HG03060 (cell line): Measurements from ENCODE around the gene ZNRF2.

Experiments
- ATAC-seq: cut with Tn5 transposase; IDR thresholded peaks from one replicate; pipeline ENCODE4 v1.9.1; 2021; ENCODE audit warnings: low read depth, moderate number of reproducible peaks; ENCODE audit not compliant: unreplicated experiment

The ZNRF2 gene

GRCh38 chr7:30390736-30391636, 106.6 kb downstream of the ZNRF2 start:
- ATAC-seq = no peak

DNA sequence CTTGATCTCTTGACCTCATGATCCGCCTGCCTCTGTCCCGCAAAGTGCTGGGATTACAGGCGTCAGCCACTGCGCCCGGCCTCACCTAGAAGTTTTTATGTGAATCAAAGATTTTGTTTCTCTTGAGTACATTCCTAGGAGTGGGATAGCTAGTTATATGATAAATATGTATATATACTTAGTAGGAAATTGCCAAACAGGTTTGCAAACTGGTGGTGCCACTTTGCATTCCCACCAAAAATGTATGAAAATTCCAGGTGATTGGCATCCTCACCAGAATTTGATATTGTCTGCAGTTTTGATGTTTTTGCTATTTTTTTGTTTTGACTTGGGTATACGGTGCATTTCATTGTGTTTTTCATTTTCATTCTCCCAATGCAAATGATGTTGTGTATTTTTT, 107.4 kb downstream of the ZNRF2 start:
- ATAC-seq = no peak

DNA sequence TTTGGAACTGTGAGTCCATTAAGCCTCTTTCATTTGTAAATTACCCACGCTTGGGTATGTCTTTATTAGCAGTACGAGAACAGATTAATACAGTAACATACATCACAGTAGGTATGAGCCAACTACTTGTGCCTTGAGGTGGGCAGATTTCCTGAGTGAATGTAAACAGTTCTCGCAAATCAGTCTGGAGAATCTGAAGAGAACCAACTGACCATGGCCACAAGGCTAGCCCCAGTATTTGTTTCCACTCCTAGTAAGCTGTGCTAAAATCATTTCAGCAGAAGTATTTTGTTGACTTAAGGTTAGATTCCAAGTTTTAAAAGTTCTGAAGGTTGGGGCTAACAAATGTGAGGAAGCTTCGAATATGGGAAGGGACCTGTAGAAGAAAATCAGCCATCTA, 111.3 kb downstream of the ZNRF2 start:
- ATAC-seq = no peak

- ATAC-seq = no peak
Measured at GRCh38 chr7:30396389-30396788, 112.0 kb downstream of the ZNRF2 start.

GRCh38 chr7:30403477-30403876, 119.1 kb downstream of the ZNRF2 start:
- no peak for ATAC-seq

- ATAC-seq = no peak
Measured at GRCh38 chr7:30405179-30405578, 120.8 kb downstream of the ZNRF2 start.

DNA sequence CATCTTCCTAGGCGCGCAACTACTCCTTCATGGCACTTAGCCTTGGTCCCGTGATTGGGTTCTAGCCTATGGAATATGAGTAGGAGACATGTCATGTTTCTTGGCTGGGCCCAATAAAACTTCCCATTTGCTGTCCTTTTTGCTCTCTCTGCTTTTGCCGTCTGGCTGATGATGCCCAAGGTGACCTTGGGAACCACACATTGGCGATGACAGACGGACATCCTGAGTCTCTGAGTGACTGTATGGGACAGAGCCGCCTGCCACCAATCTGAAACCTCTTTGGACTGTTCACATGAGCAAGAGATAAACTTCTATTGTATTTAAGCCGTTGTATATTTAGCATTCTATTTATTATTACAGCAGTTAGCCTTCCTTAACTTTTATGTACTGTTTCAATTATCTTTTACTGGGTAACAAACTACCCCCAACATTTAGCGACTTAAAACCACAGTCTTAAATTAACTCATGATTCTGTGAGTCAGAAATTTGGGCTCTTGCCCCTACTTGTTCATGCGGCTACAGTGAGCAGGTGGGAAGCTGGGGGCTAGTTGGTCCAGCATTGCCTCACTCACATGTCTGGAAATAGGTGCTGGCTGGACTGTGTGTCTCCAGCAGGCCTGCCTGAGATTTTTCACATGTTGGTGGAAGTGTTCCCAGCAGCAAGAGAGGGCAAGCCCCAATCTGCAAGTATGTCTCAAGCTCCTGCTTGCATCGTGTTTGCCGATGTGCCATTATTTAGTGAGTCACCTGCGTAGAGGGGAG, 122.4 kb downstream of the ZNRF2 start:
- no peak for ATAC-seq

- ATAC-seq = no peak
Measured at GRCh38 chr7:30411173-30411572, 126.8 kb downstream of the ZNRF2 start.

GRCh38 chr7:30411897-30412296, 127.5 kb downstream of the ZNRF2 start:
- no peak for ATAC-seq

- ATAC-seq = no peak
Measured at GRCh38 chr7:30412782-30413504, 128.5 kb downstream of the ZNRF2 start.

DNA sequence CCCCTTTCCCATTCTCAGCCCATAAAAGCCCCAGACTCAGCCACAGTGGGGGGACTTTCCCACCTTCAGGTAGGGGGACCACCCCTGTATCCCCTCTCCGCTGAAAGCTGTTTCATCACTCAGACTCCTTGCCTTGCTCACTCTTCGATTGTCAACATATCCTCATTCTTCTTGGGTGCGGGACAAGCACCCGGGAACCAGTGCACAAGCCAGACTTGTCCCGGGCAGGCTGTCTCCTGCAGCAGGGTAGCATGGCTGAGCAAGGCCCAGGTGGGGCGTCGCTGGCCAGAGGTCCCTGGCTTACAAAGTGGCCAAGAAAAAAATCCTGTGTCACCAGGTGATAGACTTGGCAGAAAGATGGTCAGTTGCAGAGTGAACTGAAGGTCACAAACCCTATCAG, 129.5 kb downstream of the ZNRF2 start:
- no peak for ATAC-seq
